HepG2 (cell line): ENCODE measurements around the gene PATL2. TPM values are rescaled to one million over a fixed set of nuclear protein-coding genes. Genes with fewer than 3 reads are reported as not detected.

Experiments
- ELF3 ChIP-seq: IDR thresholded peaks from 2 replicates; pipeline ENCODE4 v1.6.1; 2016; ENCODE audit warnings: missing genetic modification reagents, missing compliant biosample characterization
- FOXK2 ChIP-seq: fragments of 450-650 bp; IDR thresholded peaks from 2 replicates; pipeline ENCODE4 v1.6.1; 2016
- HDAC1 ChIP-seq: sonication (generic); formaldehyde crosslinking; IDR thresholded peaks from 2 replicates; pipeline ENCODE4 v1.5.1; 2020; ENCODE audit warnings: mild to moderate bottlenecking, missing genetic modification reagents
- HMGXB4 ChIP-seq, 2 experiments: sonication (generic) in 1 of 2; formaldehyde crosslinking in 1 of 2; IDR thresholded peaks; 2 replicates each; pipeline versions ENCODE4 v1.4.0 to v1.6.1; 2018 to 2020; ENCODE audit warnings: missing genetic modification reagents in 2 of 2, borderline replicate concordance in 1 of 2, low read depth in 1 of 2, mild to moderate bottlenecking in 1 of 2, missing biosample characterization in 1 of 2
- KAT8 ChIP-seq: IDR thresholded peaks from 2 replicates; pipeline ENCODE4 v1.6.1; 2016; ENCODE audit warnings: missing genetic modification reagents, missing compliant biosample characterization
- KDM3A ChIP-seq: IDR thresholded peaks from 2 replicates; pipeline ENCODE4 v1.6.1; 2018; ENCODE audit warnings: low read depth, missing compliant biosample characterization
- PHB2 ChIP-seq: fragments of 450-650 bp; IDR thresholded peaks from 2 replicates; pipeline ENCODE4 v1.6.1; 2018; ENCODE audit not compliant: partially characterized antibody
- TAF15 ChIP-seq: fragments of 200-400 bp; formaldehyde crosslinking; IDR thresholded peaks from one replicate; pipeline ENCODE4 v1.6.1; 2018; ENCODE audit warnings: mild to moderate bottlenecking, low read depth, low read length; ENCODE audit not compliant: poor library complexity, severe bottlenecking
- TBX2 ChIP-seq: sonication (generic); formaldehyde crosslinking; IDR thresholded peaks from 2 replicates; pipeline ENCODE4 v1.5.0; 2020; ENCODE audit warnings: missing genetic modification reagents, mild to moderate bottlenecking, borderline replicate concordance
- TIGD3 ChIP-seq: sonication (generic); formaldehyde crosslinking; IDR thresholded peaks from 2 replicates; pipeline ENCODE4 v1.5.1; 2020; ENCODE audit warnings: mild to moderate bottlenecking, missing genetic modification reagents, borderline replicate concordance
- ZFP90 ChIP-seq: sonication (generic); formaldehyde crosslinking; IDR thresholded peaks from 2 replicates; pipeline ENCODE4 v1.8.0; 2022; ENCODE audit warnings: missing genetic modification reagents, mild to moderate bottlenecking, inconsistent platforms, borderline replicate concordance
- ZNF235 ChIP-seq: sonication (generic); formaldehyde crosslinking; IDR thresholded peaks from 2 replicates; pipeline ENCODE4 v1.8.1; 2023; ENCODE audit warnings: mild to moderate bottlenecking, missing genetic modification reagents, borderline replicate concordance
- ZNF33A ChIP-seq: sonication (generic); formaldehyde crosslinking; IDR thresholded peaks from 2 replicates; pipeline ENCODE4 v1.5.1; 2020; ENCODE audit warnings: missing genetic modification reagents, mild to moderate bottlenecking, moderate library complexity, borderline replicate concordance
- ZNF432 ChIP-seq: sonication (generic); formaldehyde crosslinking; IDR thresholded peaks from 2 replicates; pipeline ENCODE4 v1.5.0; 2020; ENCODE audit warnings: missing genetic modification reagents, mild to moderate bottlenecking, borderline replicate concordance
- ZNF570 ChIP-seq: sonication (generic); formaldehyde crosslinking; IDR thresholded peaks from 2 replicates; pipeline ENCODE4 v1.4.0; 2020; ENCODE audit warnings: mild to moderate bottlenecking, missing genetic modification reagents, borderline replicate concordance
- ZNF652 ChIP-seq: IDR thresholded peaks from 2 replicates; pipeline ENCODE4 v1.6.1; 2016; ENCODE audit warnings: low read depth, borderline replicate concordance
- ZNF841 ChIP-seq: sonication (generic); formaldehyde crosslinking; IDR thresholded peaks from 2 replicates; pipeline ENCODE4 v1.8.1; 2023; ENCODE audit warnings: missing genetic modification reagents, borderline replicate concordance
- polyA plus RNA-seq, 8 experiments: library from polyadenylated mRNA; depleted of rRNA in 3 of 8; stranded (reverse) in 7 of 8; unstranded in 1 of 8; fragments of >200 nt; fragmentation: Illumina TruSeq in 4 of 8; extraction: Trizol in 4 of 8; gene quantifications; 2 replicates each; pipeline versions ENCODE4 v1.2.1 to v1.2.3, GENCODE V29; 2011 to 2016; ENCODE audit warnings: low read depth in 4 of 8, missing spikeins in 1 of 8, mixed read lengths in 1 of 8; ENCODE audit not compliant: insufficient read depth in 1 of 8
- total RNA-seq, 5 experiments: library from RNA; depleted of rRNA; stranded (reverse); fragments of >200 nt; fragmentation: Illumina TruSeq; extraction: Trizol; gene quantifications; 2 replicates each; pipeline ENCODE4 v1.2.3, GENCODE V29; 2016; ENCODE audit warnings: low read depth in 1 of 5
- TF ChIP-seq, protein P1 (sequence below): sonication (generic); formaldehyde crosslinking; IDR thresholded peaks from 2 replicates; pipeline ENCODE4 v1.5.0; 2020; ENCODE audit warnings: missing genetic modification reagents

Gene PATL2
- total and polyA plus RNA-seq, 2 of the 13 experiments (the other 11 are each of a cell fraction or from before 2014, with no cell fraction given) = 0.15 to 0.53 TPM

DNA sequence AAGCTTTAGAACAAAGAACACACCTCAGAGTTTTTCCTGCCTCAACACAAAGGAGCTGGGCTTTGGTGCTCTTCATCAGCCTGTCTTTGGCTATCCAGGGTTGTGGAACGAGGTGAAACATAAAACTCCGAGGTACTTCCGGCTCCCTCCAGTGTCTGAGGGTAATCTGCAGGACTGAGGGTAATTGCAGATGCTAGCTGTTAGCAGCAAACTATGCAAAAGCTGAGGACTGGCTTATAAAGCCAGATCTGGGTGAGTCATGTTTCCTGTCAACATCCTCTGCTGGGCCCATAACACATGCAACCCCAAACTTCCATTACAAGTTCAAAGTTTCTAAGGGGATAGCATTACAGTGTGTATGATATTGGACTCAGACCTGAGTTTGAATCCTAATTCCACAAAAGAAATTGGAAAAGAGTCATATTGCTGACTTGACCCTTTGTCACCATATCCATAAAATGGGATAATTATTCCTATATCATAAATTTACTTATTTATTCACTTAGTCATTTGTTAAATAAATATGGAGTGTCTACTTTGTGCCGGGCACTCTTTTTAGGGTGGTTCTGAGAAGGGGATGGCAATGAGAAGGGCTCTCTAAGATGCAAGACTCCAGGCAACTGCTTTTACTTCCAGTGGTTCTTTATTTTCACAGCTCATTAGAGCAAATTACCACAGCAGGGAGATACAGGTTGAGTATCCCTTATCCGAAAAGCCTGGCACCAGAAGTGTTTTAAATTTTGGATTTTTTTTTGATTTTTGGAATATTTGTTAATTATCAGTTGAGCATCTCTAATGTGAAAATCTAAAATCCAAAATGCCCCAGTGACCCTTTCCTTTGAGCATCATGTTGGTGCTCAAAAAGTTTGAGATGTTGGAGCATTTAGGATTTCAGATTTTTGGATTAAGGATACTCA, 15.7 kb upstream of the PATL2 start (continued):
- TF ChIP-seq HMGXB4 (CRISPR knock-in tag; IDR thresholded peaks at IDR 0.05; ENCODE audit: borderline replicate concordance in 1 of 2, low read depth in 1 of 2) (peak in 1 of 2 experiments; percentile 11; a peak in 1 of 4 replicates), PHB2 (no peak), ZNF432 (no peak), ZNF570 (CRISPR knock-in tag) (no peak), KAT8 (CRISPR knock-in tag) (peak; percentile 58), ZNF841 (CRISPR knock-in tag) (no peak), ZFP90 (CRISPR knock-in tag) (no peak), HDAC1 (CRISPR knock-in tag) (no peak), FOXK2 (no peak), TIGD3 (CRISPR knock-in tag) (no peak), ZNF235 (CRISPR knock-in tag) (no peak), ZNF33A (CRISPR knock-in tag) (no peak), ELF3 (CRISPR knock-in tag) (peak; percentile 82), TBX2 (peak; percentile 80), KDM3A (CRISPR knock-in tag) (no peak), TAF15 (no peak), ZNF652 (CRISPR knock-in tag) (peak; percentile 25; the same call in 1 of the 2 replicates)
- TF ChIP-seq, protein P1, sequence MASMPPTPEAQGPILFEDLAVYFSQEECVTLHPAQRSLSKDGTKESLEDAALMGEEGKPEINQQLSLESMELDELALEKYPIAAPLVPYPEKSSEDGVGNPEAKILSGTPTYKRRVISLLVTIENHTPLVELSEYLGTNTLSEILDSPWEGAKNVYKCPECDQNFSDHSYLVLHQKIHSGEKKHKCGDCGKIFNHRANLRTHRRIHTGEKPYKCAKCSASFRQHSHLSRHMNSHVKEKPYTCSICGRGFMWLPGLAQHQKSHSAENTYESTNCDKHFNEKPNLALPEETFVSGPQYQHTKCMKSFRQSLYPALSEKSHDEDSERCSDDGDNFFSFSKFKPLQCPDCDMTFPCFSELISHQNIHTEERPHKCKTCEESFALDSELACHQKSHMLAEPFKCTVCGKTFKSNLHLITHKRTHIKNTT = no peak
